Fibroblast of villous mesenchyme (primary cell): ENCODE data around the gene OOSP1. TPM values are rescaled to one million over a fixed set of nuclear protein-coding genes. Genes with fewer than 3 reads are reported as not detected.

Experiments used
- DNase-seq: peaks from one replicate; pipeline ENCODE4 v3.0.0-alpha.2; 2010; ENCODE audit warnings: low read depth
- H3K4me3 ChIP-seq: 2 replicates; pipeline ENCODE4 v1.5.1; 2011; ENCODE audit warnings: low read depth, mild to moderate bottlenecking, low read length
- CTCF ChIP-seq: IDR thresholded peaks from 2 replicates; pipeline ENCODE4 v1.5.1; 2012; ENCODE audit warnings: low read depth, mild to moderate bottlenecking, low read length; ENCODE audit not compliant: insufficient read depth
- total RNA-seq: library from RNA; depleted of rRNA; stranded (reverse); fragments of >200 nt; gene quantifications from 2 replicates; pipeline ENCODE4 v1.2.3, GENCODE V29; 2012

OOSP1 gene
- total RNA-seq, 1 donor: not detected

DNA sequence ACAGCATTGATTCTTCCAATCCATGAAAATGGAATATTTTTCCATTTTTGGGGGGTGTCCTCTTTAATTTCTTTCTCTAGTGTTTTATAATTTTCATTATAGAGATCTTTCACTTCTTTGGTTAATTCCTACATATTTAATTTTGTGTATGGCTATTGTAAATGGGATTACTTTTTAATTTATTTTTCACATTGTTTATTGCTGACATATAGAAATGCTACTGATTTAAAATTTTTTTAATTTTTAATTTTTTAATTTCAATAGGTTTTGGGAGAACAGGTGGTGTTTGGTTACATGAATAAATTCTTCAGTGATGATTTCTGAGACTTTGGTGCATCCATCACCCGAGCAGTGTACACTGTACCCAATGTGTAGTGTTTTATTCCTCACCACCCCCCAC, 52.2 kb downstream of the OOSP1 start:
- no peak overlapping the region for H3K4me3 ChIP-seq
- TF ChIP-seq CTCF: no peak
- DNase-seq: no peak

- DNase-seq: no peak
- no peak overlapping the region for H3K4me3 ChIP-seq
- TF ChIP-seq CTCF: no peak
Observed at GRCh38 chr11:59992425-59992824, 54.2 kb downstream of the OOSP1 start.

GRCh38 chr11:59997800-59998199, 59.6 kb downstream of the OOSP1 start:
- DNase-seq: no peak
- no peak for TF ChIP-seq CTCF
- no peak overlapping the region for H3K4me3 ChIP-seq

GRCh38 chr11:59999691-60000090, 61.5 kb downstream of the OOSP1 start:
- no peak for TF ChIP-seq CTCF

GRCh38 chr11:60003729-60004128, 65.5 kb downstream of the OOSP1 start:
- TF ChIP-seq CTCF: no peak
- DNase-seq: no peak
- no peak overlapping the region for H3K4me3 ChIP-seq

More at GRCh38 chr11:59999691-60000090, 61.5 kb downstream of the OOSP1 start:
- DNase-seq: no peak
- H3K4me3 ChIP-seq: no peak overlapping the region

GRCh38 chr11:60005360-60005759, 67.1 kb downstream of the OOSP1 start:
- H3K4me3 ChIP-seq: no peak overlapping the region
- no peak for TF ChIP-seq CTCF
- DNase-seq: no peak

Other genes starting within 250 kb of the OOSP1 start
- gene OR10V1, start 224.6 kb upstream of the OOSP1 start, total RNA-seq: not detected in 2 replicates
- 33.7 and 38.7 TPM in 2 replicates for gene STX3, start 183.1 kb upstream of the OOSP1 start, total RNA-seq
- gene MRPL16, start 127.7 kb upstream of the OOSP1 start, total RNA-seq: 37.4 and 44.5 TPM in 2 replicates
- not detected in 2 replicates for gene CBLIF, start 92.9 kb upstream of the OOSP1 start, total RNA-seq
- not detected in 2 replicates for gene TCN1, start 71.9 kb upstream of the OOSP1 start, total RNA-seq
- gene OOSP3, start 59.6 kb upstream of the OOSP1 start, total RNA-seq: not detected in 2 replicates
- gene OOSP4A, start 25.6 kb downstream of the OOSP1 start, total RNA-seq: not detected in 2 replicates
- not detected in 2 replicates for gene OOSP4B, start 78.7 kb downstream of the OOSP1 start, total RNA-seq
- not detected in 2 replicates for gene OOSP2, start 102.0 kb downstream of the OOSP1 start, total RNA-seq
- gene MS4A3, start 118.2 kb downstream of the OOSP1 start, total RNA-seq: not detected in 2 replicates
- not detected in 2 replicates for gene MS4A2, start 150.2 kb downstream of the OOSP1 start, total RNA-seq
- gene MS4A6A, start 244.7 kb downstream of the OOSP1 start, total RNA-seq: not detected in 2 replicates